ENCODE measurements around the gene FOXJ3. TPM values are rescaled to one million over a fixed set of nuclear protein-coding genes. Genes with fewer than 3 reads are reported as not detected.

FOXJ3 gene
- total and polyA plus RNA-seq, 4 donors: 37.9 to 82.1 (median 39.7) TPM

DNA sequence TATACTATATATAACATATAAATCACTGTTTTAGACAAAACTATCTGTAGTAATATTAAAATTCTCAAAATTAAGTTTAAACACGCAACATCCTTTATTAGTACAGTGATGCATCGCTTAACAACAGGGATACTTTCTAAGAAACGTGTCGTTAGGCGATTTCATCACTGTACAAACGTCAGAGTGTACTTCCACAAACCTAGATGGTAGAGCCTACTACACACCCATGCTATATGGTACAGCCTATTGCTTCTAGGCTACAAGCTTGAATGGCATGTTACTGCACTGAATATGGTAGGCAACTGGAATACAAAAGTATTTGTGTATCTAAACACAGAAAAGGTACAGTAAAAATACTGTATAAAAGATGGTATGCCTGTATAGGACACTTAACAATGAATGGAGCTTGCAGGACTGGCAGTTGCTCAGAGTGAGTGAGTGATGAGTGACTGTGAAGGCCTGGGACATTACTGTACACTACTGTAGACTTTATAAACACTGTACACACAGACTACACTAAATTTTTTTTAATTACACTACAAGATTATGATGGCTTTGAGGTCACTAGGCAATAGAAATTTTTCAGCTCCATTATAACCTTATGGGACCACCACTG lies 10.5 kb downstream of the FOXJ3 start:
- Histone ChIP-seq H3K27me3 (ENCODE audit: control insufficient read depth, insufficient read depth, low read length) (no peaks in the 10 kb centered on the region), H3K9me3 (ENCODE audit: control insufficient read depth, insufficient read depth, low read length) (no peaks in the 10 kb centered on the region), H3K36me3 (ENCODE audit: control insufficient read depth, insufficient read depth, low read length) (no peaks in the 10 kb centered on the region), H3K27ac (ENCODE audit: low read depth, low read length) (no peak overlapping the region), H3K4me1 (ENCODE audit: control insufficient read depth, insufficient read depth, low read length) (no peaks in the 10 kb centered on the region), H3K4me3 (ENCODE audit: low read depth, low read length) (no peak overlapping the region)
- 100% methylated on average over 1 of the region's 6 CpGs for WGBS (ENCODE audit: insufficient coverage)
- DNase-seq (ENCODE audit: low read depth in 4 of 6, low spot score in 6 of 6): no peak

DNA sequence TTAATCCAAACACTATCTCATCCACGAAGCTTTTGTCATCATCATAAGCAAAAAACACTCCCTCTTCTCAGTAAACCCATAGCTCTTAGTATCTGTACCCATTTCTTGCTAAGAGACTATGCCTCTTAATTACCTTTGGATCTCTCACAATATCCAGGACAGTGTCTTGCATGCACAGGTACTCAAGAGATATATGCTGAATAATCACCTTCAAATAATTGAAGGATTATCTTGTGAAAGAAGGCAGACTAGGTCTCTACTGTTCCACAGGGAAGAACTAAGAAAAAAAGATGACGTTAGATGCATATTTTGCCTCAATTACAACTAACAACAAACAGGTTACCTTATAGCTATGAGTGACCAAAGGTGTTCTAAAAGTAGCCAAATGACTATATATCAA lies 11.5 kb downstream of the FOXJ3 start:
- Histone ChIP-seq H3K4me1 (ENCODE audit: control insufficient read depth, insufficient read depth, low read length) (no peaks in the 10 kb centered on the region), H3K4me3 (ENCODE audit: low read depth, low read length) (no peak overlapping the region), H3K27me3 (ENCODE audit: control insufficient read depth, insufficient read depth, low read length) (no peaks in the 10 kb centered on the region), H3K36me3 (ENCODE audit: control insufficient read depth, insufficient read depth, low read length) (no peaks in the 10 kb centered on the region), H3K9me3 (ENCODE audit: control insufficient read depth, insufficient read depth, low read length) (no peaks in the 10 kb centered on the region), H3K27ac (ENCODE audit: low read depth, low read length) (no peak overlapping the region)
- no peak for DNase-seq (ENCODE audit: low read depth in 4 of 6, low spot score in 6 of 6)
- WGBS (ENCODE audit: insufficient coverage): 89% methylated on average over 1 of the region's 2 CpGs

DNA sequence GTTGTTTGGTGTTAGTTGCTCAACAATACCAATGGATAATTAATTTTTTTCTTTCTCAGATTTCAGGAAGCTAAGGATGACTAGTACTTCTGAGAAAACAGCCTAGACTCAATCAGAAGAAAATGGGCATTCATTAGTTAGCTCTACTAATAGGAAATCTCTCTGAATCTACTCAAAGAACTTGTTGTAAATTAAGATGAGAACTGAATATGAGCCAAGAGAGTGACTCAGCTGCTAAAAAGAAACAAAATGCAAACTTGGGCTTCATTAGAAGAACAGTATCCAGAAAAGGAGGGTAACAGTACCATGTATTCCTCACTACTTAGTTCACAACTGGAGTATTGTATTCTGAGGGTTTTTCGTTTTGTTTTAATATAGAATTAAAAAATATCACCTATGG lies 12.5 kb downstream of the FOXJ3 start:
- Histone ChIP-seq H3K27me3 (ENCODE audit: control insufficient read depth, insufficient read depth, low read length) (no peaks in the 10 kb centered on the region), H3K9me3 (ENCODE audit: control insufficient read depth, insufficient read depth, low read length) (no peaks in the 10 kb centered on the region), H3K27ac (ENCODE audit: low read depth, low read length) (no peak overlapping the region), H3K36me3 (ENCODE audit: control insufficient read depth, insufficient read depth, low read length) (no peaks in the 10 kb centered on the region), H3K4me3 (ENCODE audit: low read depth, low read length) (no peak overlapping the region), H3K4me1 (ENCODE audit: control insufficient read depth, insufficient read depth, low read length) (no peaks in the 10 kb centered on the region)
- WGBS (ENCODE audit: insufficient coverage): no CpG with 5 or more reads among the region's 1 CpG
- DNase-seq (ENCODE audit: low read depth in 4 of 6, low spot score in 6 of 6): peak in 1 of 6 donors; percentile 47

DNA sequence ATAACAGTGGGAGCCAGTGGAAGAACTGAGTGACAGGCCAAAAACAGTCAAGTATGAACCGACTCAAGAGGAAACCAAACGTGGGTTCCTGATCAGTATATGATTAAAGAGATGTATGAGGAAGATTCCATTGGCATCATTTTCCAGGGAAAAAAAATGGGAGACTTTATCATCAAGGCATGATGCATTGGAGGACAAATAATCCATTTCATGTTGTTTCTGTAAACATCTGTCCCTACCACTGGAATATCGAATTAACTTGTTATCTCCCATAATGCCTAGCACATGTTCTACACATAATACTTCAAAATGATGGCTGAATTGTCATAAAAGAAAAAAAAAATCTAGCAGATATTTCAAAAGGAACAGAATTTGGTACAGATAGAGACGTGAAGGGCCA lies 13.3 kb downstream of the FOXJ3 start:
- WGBS (ENCODE audit: insufficient coverage): 79% methylated on average over 2 of the region's 4 CpGs
- Histone ChIP-seq H3K4me1 (ENCODE audit: control insufficient read depth, insufficient read depth, low read length) (no peaks in the 10 kb centered on the region), H3K27me3 (ENCODE audit: control insufficient read depth, insufficient read depth, low read length) (no peaks in the 10 kb centered on the region), H3K36me3 (ENCODE audit: control insufficient read depth, insufficient read depth, low read length) (no peaks in the 10 kb centered on the region), H3K27ac (ENCODE audit: low read depth, low read length) (no peak overlapping the region), H3K4me3 (ENCODE audit: low read depth, low read length) (no peak overlapping the region), H3K9me3 (ENCODE audit: control insufficient read depth, insufficient read depth, low read length) (no peaks in the 10 kb centered on the region)
- DNase-seq (ENCODE audit: low read depth in 4 of 6, low spot score in 6 of 6): no peak

DNA sequence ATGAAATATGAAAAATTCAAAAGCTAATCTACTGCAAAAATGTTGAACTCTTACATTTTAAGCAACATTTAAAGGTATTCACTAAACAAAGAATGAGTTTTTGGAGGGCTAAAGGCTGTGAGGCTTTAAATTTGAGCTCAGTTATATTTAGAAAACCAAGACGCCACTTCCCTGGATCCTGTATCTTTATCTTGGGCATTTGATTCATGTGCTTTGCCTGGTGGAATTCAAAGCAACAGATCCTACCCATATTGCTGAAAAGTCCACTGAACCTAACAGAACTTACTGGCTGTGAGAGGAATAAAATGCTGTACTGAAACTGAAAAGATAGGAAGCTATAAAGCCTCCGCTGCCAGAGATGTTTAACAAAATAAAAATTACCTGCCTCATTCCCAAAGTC lies 14.3 kb downstream of the FOXJ3 start:
- H3K27ac ChIP-seq (ENCODE audit: low read depth, low read length): no peak overlapping the region
- no peaks in the 10 kb centered on the region for H3K4me1 ChIP-seq (ENCODE audit: control insufficient read depth, insufficient read depth, low read length)
- no peaks in the 10 kb centered on the region for H3K27me3 ChIP-seq (ENCODE audit: control insufficient read depth, insufficient read depth, low read length)
- H3K36me3 ChIP-seq (ENCODE audit: control insufficient read depth, insufficient read depth, low read length): no peaks in the 10 kb centered on the region
- DNase-seq (ENCODE audit: low read depth in 4 of 6, low spot score in 6 of 6): no peak
- no CpG with 5 or more reads among the region's 2 CpGs for WGBS (ENCODE audit: insufficient coverage)
- no peaks in the 10 kb centered on the region for H3K9me3 ChIP-seq (ENCODE audit: control insufficient read depth, insufficient read depth, low read length)
- H3K4me3 ChIP-seq (ENCODE audit: low read depth, low read length): no peak overlapping the region

DNA sequence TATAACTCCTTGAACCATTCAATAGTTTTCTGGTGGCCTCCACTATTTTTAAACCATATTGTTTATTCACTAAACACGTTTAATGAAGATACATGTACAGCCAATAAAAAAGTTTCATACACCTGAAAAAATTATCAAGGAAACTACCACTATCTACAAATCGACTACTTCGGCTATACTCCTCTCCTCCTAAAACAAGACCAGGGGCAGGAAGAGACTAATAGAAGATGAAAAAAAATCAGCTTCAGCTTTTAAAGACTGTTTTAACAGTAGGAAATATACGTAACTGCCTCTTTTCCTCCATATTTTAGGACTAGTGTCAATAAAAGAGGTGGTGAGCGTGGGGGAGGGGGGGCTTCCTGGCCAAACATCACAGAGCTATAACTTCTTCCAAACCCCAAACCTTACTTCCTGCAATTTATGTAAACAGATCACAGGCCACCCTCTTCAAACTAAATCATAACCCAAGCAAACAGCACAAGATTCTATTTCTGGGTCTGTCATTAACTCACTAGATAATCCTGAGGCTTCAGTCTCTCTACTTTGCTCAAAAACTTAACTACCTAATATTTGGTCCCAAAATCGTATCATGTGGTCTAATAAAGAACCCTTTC lies 15.1 kb downstream of the FOXJ3 start:
- DNase-seq (ENCODE audit: low read depth in 4 of 6, low spot score in 6 of 6): no peak
- Histone ChIP-seq H3K36me3 (ENCODE audit: control insufficient read depth, insufficient read depth, low read length) (no peaks in the 10 kb centered on the region), H3K27ac (ENCODE audit: low read depth, low read length) (no peak overlapping the region), H3K4me3 (ENCODE audit: low read depth, low read length) (no peak overlapping the region), H3K9me3 (ENCODE audit: control insufficient read depth, insufficient read depth, low read length) (no peaks in the 10 kb centered on the region), H3K4me1 (ENCODE audit: control insufficient read depth, insufficient read depth, low read length) (no peaks in the 10 kb centered on the region), H3K27me3 (ENCODE audit: control insufficient read depth, insufficient read depth, low read length) (no peaks in the 10 kb centered on the region)
- no CpG with 5 or more reads among the region's 6 CpGs for WGBS (ENCODE audit: insufficient coverage)

DNA sequence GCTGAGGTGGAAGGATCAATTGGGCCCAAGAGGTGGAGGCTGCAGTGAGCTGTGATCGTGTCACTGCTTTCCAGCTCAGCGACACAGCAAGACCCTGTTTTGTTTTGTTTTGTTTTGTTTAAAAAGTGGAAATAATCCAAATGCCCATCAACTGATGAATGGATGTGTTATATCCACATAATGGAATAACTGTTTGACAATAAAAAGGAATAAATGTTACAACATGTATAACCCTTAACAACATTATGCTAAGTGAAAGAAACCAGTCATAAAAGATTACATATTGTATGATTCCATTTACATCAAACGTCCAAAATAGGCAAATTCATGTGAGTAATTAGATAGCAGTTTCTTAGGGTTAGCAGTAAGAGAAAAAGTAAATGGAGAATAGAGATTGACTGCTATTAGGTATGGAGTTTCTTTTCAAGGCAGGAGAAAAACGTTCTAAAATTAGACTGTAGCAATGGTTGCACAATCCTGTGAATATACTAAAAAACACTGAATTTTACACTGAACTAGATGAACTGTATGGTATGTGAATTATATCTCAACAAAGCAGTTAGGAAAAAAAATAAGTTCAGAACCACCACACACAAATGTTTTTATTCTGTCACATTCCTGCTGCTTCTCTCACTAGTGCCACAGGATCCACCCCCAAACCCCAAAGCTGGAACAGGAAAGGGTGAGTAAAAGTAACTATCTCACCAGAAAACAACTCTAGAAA lies 15.7 kb downstream of the FOXJ3 start:
- no peak for DNase-seq (ENCODE audit: low read depth in 4 of 6, low spot score in 6 of 6)
- H3K4me1 ChIP-seq (ENCODE audit: control insufficient read depth, insufficient read depth, low read length): no peaks in the 10 kb centered on the region
- H3K27me3 ChIP-seq (ENCODE audit: control insufficient read depth, insufficient read depth, low read length): no peaks in the 10 kb centered on the region

DNA sequence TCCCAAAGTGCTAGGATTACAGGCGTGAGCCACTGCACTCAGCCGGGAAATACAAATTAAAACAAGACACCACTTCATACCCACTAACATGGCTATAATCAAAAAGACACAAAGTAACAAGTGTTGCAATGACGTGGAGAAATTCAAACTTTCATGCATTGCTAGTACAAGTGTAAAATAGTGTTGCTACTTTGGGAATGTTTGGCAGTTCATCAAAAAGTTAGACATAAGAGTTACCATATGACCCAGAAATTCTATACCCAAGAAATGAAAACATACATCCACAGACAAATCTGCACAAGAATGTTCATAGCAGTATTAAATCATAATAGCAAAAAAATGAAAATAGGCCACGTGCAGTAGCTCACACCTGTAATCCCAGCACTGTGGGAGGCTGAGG lies 16.4 kb downstream of the FOXJ3 start:
- no peaks in the 10 kb centered on the region for H3K36me3 ChIP-seq (ENCODE audit: control insufficient read depth, insufficient read depth, low read length)
- no peaks in the 10 kb centered on the region for H3K9me3 ChIP-seq (ENCODE audit: control insufficient read depth, insufficient read depth, low read length)
- H3K27me3 ChIP-seq (ENCODE audit: control insufficient read depth, insufficient read depth, low read length): no peaks in the 10 kb centered on the region
- WGBS (ENCODE audit: insufficient coverage): 100% methylated on average over 2 of the region's 4 CpGs
- H3K4me3 ChIP-seq (ENCODE audit: low read depth, low read length): no peak overlapping the region
- no peak overlapping the region for H3K27ac ChIP-seq (ENCODE audit: low read depth, low read length)
- no peak for DNase-seq (ENCODE audit: low read depth in 4 of 6, low spot score in 6 of 6)
- no peaks in the 10 kb centered on the region for H3K4me1 ChIP-seq (ENCODE audit: control insufficient read depth, insufficient read depth, low read length)

More for the DNA sequence above, 15.7 kb downstream of the FOXJ3 start:
- no peak overlapping the region for H3K27ac ChIP-seq (ENCODE audit: low read depth, low read length)
- 86% methylated on average over 1 of the region's 4 CpGs for WGBS (ENCODE audit: insufficient coverage)
- no peaks in the 10 kb centered on the region for H3K9me3 ChIP-seq (ENCODE audit: control insufficient read depth, insufficient read depth, low read length)
- H3K36me3 ChIP-seq (ENCODE audit: control insufficient read depth, insufficient read depth, low read length): no peaks in the 10 kb centered on the region
- no peak overlapping the region for H3K4me3 ChIP-seq (ENCODE audit: low read depth, low read length)

DNA sequence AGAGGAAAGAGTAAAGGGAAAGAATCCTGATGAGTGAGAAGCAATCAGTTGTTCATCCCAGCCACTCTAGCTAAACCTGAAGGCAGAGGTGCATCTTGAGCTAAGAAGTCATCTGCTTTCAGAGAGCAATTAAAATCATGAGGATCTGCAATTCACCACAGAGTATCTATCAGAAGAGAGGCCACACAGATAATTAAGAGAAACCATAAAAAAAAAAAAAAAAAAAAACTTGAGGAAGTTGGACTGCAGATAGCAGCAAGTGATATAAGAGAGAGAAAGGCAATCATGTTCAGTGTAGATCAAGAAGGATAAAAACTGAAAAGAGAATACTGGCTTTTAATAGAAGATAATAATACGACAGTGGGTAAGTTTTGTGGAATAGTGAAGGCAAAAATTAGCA lies 17.7 kb downstream of the FOXJ3 start:
- no peak overlapping the region for H3K4me3 ChIP-seq (ENCODE audit: low read depth, low read length)
- H3K27me3 ChIP-seq (ENCODE audit: control insufficient read depth, insufficient read depth, low read length): no peaks in the 10 kb centered on the region
- no peaks in the 10 kb centered on the region for H3K4me1 ChIP-seq (ENCODE audit: control insufficient read depth, insufficient read depth, low read length)
- H3K27ac ChIP-seq (ENCODE audit: low read depth, low read length): no peak overlapping the region
- H3K9me3 ChIP-seq (ENCODE audit: control insufficient read depth, insufficient read depth, low read length): no peaks in the 10 kb centered on the region
- no peaks in the 10 kb centered on the region for H3K36me3 ChIP-seq (ENCODE audit: control insufficient read depth, insufficient read depth, low read length)
- DNase-seq (ENCODE audit: low read depth in 4 of 6, low spot score in 6 of 6): no peak
- no CpG with 5 or more reads among the region's 1 CpG for WGBS (ENCODE audit: insufficient coverage)

DNA sequence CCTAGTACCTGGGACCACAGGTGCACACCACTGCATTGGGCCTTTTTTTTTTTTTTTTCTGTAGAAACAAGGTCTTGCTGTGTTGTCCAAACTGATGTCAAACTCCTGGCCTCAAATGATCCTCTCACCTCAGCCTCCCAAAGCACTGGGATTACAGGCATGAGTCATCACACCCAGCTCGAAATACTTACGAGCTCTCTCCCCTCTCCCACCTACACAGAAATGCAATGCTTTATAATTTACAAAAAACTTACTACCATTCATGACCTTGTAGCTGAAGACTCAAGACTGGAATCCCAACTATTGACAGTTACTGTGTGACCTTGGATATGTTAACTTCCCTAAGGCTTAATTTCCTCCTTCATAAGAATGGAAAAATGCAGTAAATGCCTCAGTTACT lies 18.7 kb downstream of the FOXJ3 start:
- Histone ChIP-seq H3K4me1 (ENCODE audit: control insufficient read depth, insufficient read depth, low read length) (no peaks in the 10 kb centered on the region), H3K27me3 (ENCODE audit: control insufficient read depth, insufficient read depth, low read length) (no peaks in the 10 kb centered on the region), H3K9me3 (ENCODE audit: control insufficient read depth, insufficient read depth, low read length) (no peaks in the 10 kb centered on the region), H3K36me3 (ENCODE audit: control insufficient read depth, insufficient read depth, low read length) (no peaks in the 10 kb centered on the region), H3K4me3 (ENCODE audit: low read depth, low read length) (no peak overlapping the region), H3K27ac (ENCODE audit: low read depth, low read length) (no peak overlapping the region)
- 100% methylated on average over 1 of the region's 2 CpGs for WGBS (ENCODE audit: insufficient coverage)
- DNase-seq (ENCODE audit: low read depth in 4 of 6, low spot score in 6 of 6): no peak

All from spinal cord (tissue), 10 donors.